ENCODE results near the gene NUP43.
"Not testable (repeated sequence)": the region's sequence is repeated elsewhere in the genome, so short reads cannot be mapped to it uniquely, and the experiment has no call there.

NUP43 gene

DNA sequence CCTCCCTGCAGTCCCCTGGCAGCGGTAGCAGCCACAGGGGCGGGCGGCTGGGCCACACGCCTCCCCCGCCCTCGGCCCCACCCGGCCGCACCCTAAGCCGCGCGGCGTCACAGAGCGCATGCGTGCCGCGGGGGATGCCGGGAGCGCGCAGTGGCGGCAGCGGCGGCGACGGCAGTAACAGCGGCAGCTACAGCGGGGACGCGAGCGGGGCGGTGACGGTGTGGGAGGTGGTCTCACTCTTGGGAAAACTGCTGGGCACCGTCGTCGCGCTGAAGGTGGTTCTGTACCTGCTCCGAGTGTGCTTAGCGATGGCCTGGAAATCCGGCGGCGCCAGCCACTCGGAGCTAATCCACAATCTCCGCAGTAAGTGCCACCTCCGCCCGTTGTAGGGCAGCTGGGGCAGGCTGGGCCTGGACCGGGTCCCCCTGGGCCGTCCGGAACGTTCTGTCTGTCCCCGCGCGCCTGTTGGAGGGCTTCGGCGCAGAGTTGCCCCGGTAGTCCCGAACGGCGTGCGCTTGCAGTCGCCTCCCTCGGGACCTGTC, 3.3 kb upstream of the NUP43 start, which contains the start of gene PCMT1:
Gene PCMT1, plus strand, starts transcription at position 148 of the 542 bp plus-strand sequence. Its CDS starts 161 bp downstream, at position 309.
- in situ Hi-C loops (cut with MboI; ENCODE audit: low sequenced_read_pairs): no loop called here

- in situ Hi-C loops (cut with MboI; ENCODE audit: low sequenced_read_pairs): not testable (repeated sequence)
These were observed 2.8 kb upstream of the NUP43 start for GRCh38 chr6:149749082-149749593.

DNA sequence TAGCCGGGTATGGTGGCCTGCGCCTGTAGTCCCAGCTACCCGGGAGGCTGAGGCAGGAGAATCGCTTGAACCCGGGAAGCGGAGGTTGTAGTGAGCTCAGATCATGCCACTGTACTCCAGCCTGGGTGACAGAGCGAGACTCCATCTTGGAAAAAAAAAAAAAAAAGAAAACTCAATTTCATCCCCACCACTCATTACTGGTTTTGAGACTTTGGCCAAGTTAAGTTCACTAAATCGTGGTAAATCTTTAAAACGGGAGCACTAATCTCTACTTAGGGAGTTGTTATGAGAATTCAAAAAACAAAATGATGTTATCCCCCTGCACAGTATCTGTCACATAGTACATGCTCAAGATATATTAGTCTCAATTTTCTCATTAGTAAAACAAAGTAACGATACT, 1.1 kb downstream of the NUP43 start:
- in situ Hi-C loops (cut with MboI; ENCODE audit: low sequenced_read_pairs): not testable (repeated sequence)

DNA sequence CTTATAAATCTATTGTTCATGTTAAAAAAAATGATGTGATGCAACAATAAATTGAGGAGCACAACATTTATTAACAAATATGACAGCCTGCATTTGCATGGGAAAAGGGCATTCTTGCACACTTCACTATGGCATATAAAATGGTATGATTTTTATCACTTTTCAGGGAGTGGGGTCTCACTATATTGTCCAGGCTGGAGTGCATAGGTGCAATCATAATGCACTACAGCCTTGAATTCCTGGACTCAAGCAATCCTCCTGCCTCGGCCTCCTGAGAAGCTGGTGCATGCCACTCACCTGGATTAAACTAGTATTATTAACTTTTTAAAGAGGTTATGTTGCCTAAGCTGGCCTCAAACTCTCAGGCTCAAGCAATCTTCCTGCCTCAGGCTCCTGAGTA, 11.4 kb downstream of the NUP43 start:
- in situ Hi-C loops (cut with MboI; ENCODE audit: low sequenced_read_pairs): no loop called here

- in situ Hi-C loops (cut with MboI; ENCODE audit: low sequenced_read_pairs): no loop called here
These were observed 13.1 kb downstream of the NUP43 start for GRCh38 chr6:149733089-149733720.

- in situ Hi-C loops (cut with MboI; ENCODE audit: low sequenced_read_pairs): no loop called here
These were observed 16.5 kb downstream of the NUP43 start for GRCh38 chr6:149729824-149730223.

DNA sequence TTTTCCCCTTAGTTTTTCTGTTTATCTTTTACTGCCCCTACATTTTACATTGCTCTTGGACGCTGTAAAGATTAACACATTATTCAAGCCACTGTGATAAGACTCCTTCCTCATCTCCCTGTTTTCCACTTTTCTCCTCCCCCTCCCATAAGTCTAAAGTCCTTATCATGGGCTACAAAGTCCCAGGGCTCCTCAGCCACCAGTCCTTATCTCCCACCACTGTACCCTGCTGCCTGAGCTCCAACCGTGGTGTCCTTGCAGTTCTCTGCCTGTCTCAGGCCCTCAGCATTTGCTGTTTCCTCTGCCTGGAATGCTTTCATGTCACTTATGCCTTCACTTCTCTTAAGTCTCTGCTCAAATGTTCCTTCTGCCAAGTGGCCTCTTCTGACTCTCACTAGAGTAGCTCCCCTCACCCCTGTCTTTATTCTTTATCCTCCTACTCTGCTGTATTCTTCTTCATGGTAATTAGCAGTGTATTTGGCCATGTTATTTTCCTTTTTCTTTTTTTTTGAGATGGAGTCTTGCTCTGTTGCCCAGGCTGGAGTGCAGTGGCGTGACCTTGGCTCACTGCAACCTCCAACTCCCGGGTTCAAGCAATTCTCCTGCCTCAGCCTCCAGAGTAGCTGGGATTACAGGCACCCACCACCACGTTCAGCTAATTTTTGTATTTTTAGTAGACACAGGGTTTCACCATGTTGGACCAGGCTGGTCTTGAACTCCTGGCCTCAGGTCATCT, 17.7 kb downstream of the NUP43 start:
- in situ Hi-C loops (cut with MboI; ENCODE audit: low sequenced_read_pairs): no loop called here

GRCh38 chr6:149727793-149728498, 18.4 kb downstream of the NUP43 start:
- in situ Hi-C loops (cut with MboI; ENCODE audit: low sequenced_read_pairs): no loop called here

DNA sequence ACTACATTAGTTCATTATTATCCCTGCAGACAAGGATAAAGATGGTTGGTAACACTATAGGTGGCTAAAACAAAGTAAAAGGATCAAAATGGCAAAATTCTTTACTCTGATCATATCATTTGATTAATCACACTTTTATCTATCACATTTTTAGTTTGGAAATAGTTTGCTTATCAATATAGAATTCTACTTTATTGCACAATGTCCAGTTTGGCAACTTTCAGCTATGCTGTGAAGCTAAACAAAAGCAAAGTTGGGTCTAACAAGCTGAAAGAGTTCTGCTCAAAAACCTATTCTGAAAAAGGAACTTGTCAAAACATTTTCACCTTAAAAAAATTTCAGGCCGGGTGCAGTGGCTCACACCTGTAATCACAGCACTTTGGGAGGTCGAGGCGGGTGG, 20.5 kb downstream of the NUP43 start:
- in situ Hi-C loops (cut with MboI; ENCODE audit: low sequenced_read_pairs): no loop called here

GRCh38 chr6:149723771-149724417, 22.4 kb downstream of the NUP43 start:
- in situ Hi-C loops (cut with MboI; ENCODE audit: low sequenced_read_pairs): no loop called here

DNA sequence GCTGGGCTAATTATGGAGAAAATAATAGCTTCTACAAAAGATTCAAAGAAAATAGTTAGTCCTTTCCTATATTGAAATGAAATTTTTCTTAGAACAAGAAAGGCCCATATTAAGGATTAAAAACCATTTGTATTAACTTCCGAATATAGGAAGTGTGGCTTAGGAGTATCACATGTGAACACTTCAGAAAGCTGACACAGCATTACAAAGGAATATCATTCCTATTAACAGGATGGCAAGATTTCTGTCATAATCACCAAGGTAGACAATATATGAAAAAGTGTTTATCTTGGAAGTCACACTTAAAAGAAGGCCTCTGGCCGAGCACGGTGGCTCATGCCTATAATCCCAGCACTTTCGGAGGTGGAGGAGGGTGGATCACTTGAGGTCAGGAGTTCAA, 23.1 kb downstream of the NUP43 start:
- in situ Hi-C loops (cut with MboI; ENCODE audit: low sequenced_read_pairs): no loop called here

- in situ Hi-C loops (cut with MboI; ENCODE audit: low sequenced_read_pairs): no loop called here
These were observed 26.8 kb downstream of the NUP43 start for GRCh38 chr6:149719531-149719930.

DNA sequence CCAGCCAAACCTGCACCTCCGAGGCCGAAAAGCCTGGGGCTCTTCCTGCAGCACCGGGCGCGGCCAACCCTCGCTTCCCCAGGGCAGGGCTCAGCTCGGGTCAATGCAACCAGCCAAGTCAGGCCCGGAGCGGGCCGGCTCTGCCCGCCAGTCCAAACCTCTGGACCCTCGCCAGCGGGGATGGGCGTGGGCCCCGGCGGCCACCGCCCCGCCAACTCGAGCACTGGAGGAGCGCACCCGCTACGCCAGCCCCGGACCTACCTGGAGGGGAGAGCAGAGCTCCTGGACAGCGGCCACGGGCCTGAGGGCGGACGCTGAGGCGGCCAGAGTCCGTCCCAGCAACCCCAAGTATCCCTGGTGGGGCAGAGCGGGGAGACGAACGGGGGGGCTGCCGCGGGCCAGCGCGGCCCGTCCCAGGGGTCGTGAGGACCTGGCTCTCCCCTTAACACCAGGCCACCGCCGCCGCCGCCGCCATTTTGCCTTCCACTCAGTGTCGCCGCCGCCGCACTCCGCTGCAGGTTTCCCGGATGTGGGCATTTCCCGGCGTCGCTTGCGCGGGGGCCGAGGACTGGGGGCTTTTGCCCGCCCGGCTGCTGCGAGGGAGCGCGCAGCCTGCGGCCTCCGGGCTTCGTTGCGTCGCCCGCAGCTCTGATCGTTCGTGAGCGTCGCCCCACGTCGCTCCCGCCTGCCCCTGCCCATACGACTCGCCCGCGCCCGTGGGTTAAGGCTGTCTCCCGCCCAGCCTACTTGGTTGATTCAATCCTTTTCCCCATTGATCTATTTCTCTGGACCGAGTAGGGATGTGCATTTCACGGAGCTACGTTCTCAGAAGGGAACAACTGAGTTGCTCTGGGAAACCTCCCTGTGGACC, 28.5 kb downstream of the NUP43 start, which contains the start of gene LATS1:
Gene LATS1, minus strand, starts transcription at position 514 of the 871 bp plus-strand sequence. CDS start 15,975 bp downstream, outside the sequence.
- in situ Hi-C loops (cut with MboI; ENCODE audit: low sequenced_read_pairs): no loop called here

- in situ Hi-C loops (cut with MboI; ENCODE audit: low sequenced_read_pairs): no loop called here
These were observed 29.1 kb downstream of the NUP43 start for GRCh38 chr6:149717255-149717587.

DNA sequence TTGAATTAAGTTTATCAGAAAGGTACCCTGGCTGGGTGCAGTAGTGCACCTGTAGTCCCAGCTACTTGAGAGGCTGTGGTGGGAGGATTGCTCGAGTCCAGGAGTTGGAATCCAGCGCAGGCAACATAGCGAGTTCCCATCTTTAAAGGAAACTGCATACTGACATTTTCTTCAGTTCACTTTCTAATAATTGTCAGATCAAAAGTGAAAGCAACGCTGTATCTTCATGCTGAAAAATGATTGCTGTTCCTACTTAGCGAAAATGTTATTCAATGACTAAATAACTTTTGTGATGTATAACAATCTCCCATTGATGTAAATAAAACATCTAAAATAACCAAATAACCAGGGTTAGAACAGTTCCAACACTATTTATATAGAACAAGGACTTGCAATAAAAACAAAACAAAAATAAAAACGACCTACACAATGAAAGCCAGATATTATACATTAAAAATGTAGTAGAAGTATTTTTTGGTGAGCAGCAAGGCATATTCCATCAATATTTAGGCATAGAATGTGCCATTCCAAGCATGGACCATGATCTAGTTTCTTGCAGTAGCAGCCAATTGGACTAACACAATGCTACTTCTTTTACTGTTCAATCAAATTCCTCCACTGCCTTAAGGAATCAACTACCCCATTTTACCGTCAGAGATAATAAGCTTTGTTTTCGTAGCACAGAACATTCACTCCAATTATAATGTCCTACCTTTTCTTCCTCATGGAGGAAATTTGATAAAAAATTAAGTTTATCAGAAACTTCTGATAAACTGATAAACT, 30.0 kb downstream of the NUP43 start:
- in situ Hi-C loops (cut with MboI; ENCODE audit: low sequenced_read_pairs): no loop called here

DNA sequence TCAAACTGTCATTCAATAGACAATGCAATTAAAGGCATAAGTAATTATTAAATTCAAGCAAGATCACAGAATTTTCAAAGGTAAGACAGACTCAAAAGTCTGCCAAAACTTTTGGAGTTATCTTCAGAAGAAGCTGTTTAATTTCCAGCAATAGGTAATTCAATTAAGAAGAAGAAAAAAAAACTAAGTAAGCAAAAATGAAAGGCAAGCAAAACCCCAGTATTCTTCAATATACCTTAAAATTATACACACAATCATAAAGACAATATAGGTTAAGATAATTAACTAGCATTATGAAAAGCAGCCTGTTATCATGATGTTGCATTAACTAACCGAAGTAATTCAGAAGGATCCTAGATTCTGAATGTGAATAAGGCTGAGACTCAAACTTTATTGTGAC, 31.9 kb downstream of the NUP43 start:
- in situ Hi-C loops (cut with MboI; ENCODE audit: low sequenced_read_pairs): no loop called here

DNA sequence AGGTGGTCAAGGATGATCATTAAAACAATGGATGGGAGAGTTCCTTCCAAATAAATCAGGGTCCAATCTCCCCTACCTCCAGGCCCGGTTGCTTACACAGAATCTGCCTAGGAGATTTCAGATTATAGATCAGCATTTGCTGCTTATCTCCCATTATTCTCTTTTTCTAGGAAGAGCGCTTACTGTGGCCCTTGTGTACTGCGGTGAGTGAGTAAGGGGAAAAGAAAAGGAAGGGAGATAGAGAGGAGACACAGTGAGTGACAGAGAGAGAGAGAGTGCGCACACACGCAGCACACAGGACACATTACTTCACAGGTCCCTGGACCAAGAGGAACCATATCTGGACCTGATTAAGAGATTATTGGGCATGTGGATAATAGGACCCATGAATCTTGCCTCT, 34.6 kb downstream of the NUP43 start:
- in situ Hi-C loops (cut with MboI; ENCODE audit: low sequenced_read_pairs): no loop called here

DNA sequence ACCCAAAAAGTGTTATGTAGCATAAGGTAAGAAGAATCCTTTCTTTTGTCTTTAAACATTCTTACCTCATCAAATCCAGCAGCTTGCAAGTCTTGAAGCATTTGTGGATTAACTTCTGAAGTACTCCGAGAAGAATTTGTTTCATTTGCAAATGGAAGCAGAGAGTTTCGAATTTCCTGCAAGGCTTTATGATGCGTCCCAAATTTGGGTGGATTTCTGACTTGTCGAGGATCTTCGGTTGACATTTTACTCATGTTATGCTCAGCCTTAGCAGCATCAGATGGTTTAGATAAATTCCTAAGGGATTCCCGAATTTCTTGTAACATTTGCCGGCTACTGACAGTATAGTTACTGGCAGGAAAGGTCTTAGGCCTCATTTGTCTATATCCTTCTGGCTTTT, 44.6 kb downstream of the NUP43 start:
- in situ Hi-C loops (cut with MboI; ENCODE audit: low sequenced_read_pairs): no loop called here

DNA sequence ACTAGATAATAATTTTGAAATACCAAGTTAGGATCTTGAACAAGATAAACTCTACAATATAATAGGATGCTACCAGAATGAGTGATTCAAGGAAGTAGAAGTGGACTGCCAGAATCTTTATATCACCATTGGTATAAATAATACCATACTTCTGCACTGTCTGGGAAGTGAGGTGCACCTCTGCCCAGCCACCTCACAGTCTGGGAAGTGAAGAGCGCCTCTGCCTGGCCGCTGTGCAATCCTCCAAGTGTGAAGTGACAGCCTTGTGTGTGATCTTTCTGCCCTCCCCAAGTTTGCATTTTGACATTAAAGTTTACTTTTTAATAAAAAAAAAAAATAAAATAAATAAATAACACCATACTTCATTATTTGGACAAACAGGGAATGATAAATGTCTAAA, 47.2 kb downstream of the NUP43 start:
- in situ Hi-C loops (cut with MboI; ENCODE audit: low sequenced_read_pairs): no loop called here

Measured in hTERT RPE-1 (cell line).